Suprapubic skin (tissue), 4 donors: ENCODE results near the gene MCF2L2.

ENCODE experiments used
- EP300 ChIP-seq: sonication (generic); formaldehyde crosslinking; IDR thresholded peaks from one replicate; pipeline ENCODE4 v1.6.1; 2017; ENCODE audit warnings: antibody characterized with exemption
- POLR2A ChIP-seq, 2 donors: fragments of 450-650 bp; IDR thresholded peaks; one replicate each; pipeline ENCODE4 v1.6.1; 2017; ENCODE audit warnings: antibody characterized with exemption in 2 of 2, mild to moderate bottlenecking in 2 of 2, moderate library complexity in 2 of 2
- POLR2AphosphoS5 ChIP-seq, 3 donors: sonication (generic); formaldehyde crosslinking; IDR thresholded peaks; one replicate each; pipeline ENCODE4 v1.6.1; 2017; ENCODE audit warnings: antibody characterized with exemption in 3 of 3
- TF ChIP-seq, protein P1 (sequence below), 2 donors: fragments of 200-600 bp in 1 of 2; fragments of 450-650 bp in 1 of 2; sonication (generic) in 1 of 2; IDR thresholded peaks; one replicate each; pipeline ENCODE4 v1.5.1; 2016 to 2019; ENCODE audit warnings: antibody characterized with exemption in 2 of 2, mild to moderate bottlenecking in 1 of 2, moderate library complexity in 1 of 2

DNA sequence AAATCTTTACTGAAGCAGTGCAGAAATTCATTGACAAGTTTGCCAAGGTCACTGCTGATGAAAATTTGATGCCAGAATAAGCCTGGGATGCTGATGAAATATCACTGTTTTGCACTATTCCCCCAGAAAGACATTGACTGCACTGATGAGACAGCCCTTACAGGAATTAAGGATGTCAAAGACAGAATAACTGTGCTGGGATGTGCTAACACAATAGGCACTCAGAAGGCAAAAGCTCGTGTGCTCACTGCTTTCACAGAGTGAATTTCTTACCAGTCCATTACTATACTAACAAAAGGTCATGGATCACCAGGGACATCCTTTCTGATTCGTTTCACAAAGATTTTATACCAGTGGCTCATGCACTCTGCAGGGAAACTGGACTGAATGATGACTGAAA lies 69.4 kb downstream of the MCF2L2 start:
- TF ChIP-seq, protein P1, sequence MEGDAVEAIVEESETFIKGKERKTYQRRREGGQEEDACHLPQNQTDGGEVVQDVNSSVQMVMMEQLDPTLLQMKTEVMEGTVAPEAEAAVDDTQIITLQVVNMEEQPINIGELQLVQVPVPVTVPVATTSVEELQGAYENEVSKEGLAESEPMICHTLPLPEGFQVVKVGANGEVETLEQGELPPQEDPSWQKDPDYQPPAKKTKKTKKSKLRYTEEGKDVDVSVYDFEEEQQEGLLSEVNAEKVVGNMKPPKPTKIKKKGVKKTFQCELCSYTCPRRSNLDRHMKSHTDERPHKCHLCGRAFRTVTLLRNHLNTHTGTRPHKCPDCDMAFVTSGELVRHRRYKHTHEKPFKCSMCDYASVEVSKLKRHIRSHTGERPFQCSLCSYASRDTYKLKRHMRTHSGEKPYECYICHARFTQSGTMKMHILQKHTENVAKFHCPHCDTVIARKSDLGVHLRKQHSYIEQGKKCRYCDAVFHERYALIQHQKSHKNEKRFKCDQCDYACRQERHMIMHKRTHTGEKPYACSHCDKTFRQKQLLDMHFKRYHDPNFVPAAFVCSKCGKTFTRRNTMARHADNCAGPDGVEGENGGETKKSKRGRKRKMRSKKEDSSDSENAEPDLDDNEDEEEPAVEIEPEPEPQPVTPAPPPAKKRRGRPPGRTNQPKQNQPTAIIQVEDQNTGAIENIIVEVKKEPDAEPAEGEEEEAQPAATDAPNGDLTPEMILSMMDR (IDR thresholded peaks at IDR 0.05): no peak
- TF ChIP-seq POLR2AphosphoS5 (IDR thresholded peaks at IDR 0.05) (no peak), POLR2A (IDR thresholded peaks at IDR 0.05) (no peak), EP300 (no peak)
